HG03066 (cell line): ENCODE results near the gene EPHA6.
"Not testable (repeated sequence)": the region's sequence is repeated elsewhere in the genome, so short reads cannot be mapped to it uniquely, and the experiment has no call there.

Experiments used
- ATAC-seq: cut with Tn5 transposase; IDR thresholded peaks from one replicate; pipeline ENCODE4 v1.9.1; 2021; ENCODE audit warnings: low read depth; ENCODE audit not compliant: unreplicated experiment

The EPHA6 gene

GRCh38 chr3:97530691-97531090 lies 716.3 kb downstream of the EPHA6 start:
- ATAC-seq = no peak

GRCh38 chr3:97547573-97547972 lies 733.2 kb downstream of the EPHA6 start:
- not testable (repeated sequence) for ATAC-seq

GRCh38 chr3:97550408-97550807 lies 736.0 kb downstream of the EPHA6 start:
- no peak for ATAC-seq

- ATAC-seq = no peak
Observed at GRCh38 chr3:97552186-97552585, 737.8 kb downstream of the EPHA6 start.

GRCh38 chr3:97575742-97576141 lies 761.3 kb downstream of the EPHA6 start:
- no peak for ATAC-seq

- ATAC-seq = no peak
Observed at GRCh38 chr3:97576221-97576620, 761.8 kb downstream of the EPHA6 start.

- ATAC-seq = no peak
Observed at GRCh38 chr3:97579365-97579764, 765.0 kb downstream of the EPHA6 start.

GRCh38 chr3:97610626-97611025 lies 796.2 kb downstream of the EPHA6 start:
- ATAC-seq = no peak

- no peak for ATAC-seq
Observed at GRCh38 chr3:97612632-97613031, 798.2 kb downstream of the EPHA6 start.

GRCh38 chr3:97613139-97613538 lies 798.7 kb downstream of the EPHA6 start:
- ATAC-seq = no peak

GRCh38 chr3:97620514-97620913 lies 806.1 kb downstream of the EPHA6 start:
- ATAC-seq = not testable (repeated sequence)

- no peak for ATAC-seq
Observed at GRCh38 chr3:97636465-97636864, 822.1 kb downstream of the EPHA6 start.

- no peak for ATAC-seq
Observed at GRCh38 chr3:97646932-97647331, 832.5 kb downstream of the EPHA6 start.

GRCh38 chr3:97647441-97647982 lies 833.1 kb downstream of the EPHA6 start:
- ATAC-seq = no peak

GRCh38 chr3:97655971-97656370 lies 841.6 kb downstream of the EPHA6 start:
- ATAC-seq = no peak

GRCh38 chr3:97656638-97657037 lies 842.2 kb downstream of the EPHA6 start:
- no peak for ATAC-seq

GRCh38 chr3:97658668-97659285 lies 844.4 kb downstream of the EPHA6 start:
- ATAC-seq = no peak

- ATAC-seq = no peak
Observed at GRCh38 chr3:97662264-97662663, 847.9 kb downstream of the EPHA6 start.

GRCh38 chr3:97662762-97663161 lies 848.4 kb downstream of the EPHA6 start:
- ATAC-seq = no peak

- ATAC-seq = no peak
Observed at GRCh38 chr3:97665896-97666295, 851.5 kb downstream of the EPHA6 start.

- no peak for ATAC-seq
Observed at GRCh38 chr3:97670952-97671351, 856.6 kb downstream of the EPHA6 start.

- ATAC-seq = no peak
Observed at GRCh38 chr3:97673357-97673997, 859.1 kb downstream of the EPHA6 start.
